Aorta (tissue), 5 donors: ENCODE data around the gene PMCH. TPM values are rescaled to one million over a fixed set of nuclear protein-coding genes. Genes with fewer than 3 reads are reported as not detected.
"Not testable (repeated sequence)": the region's sequence is repeated elsewhere in the genome, so short reads cannot be mapped to it uniquely, and the experiment has no call there.

Experiments used
- ATAC-seq: fragments of 200-7000 bp; cut with Tn5 transposase; one replicate; pipeline ENCODE4 v1.9.1; 2022; ENCODE audit warnings: moderate library complexity; ENCODE audit not compliant: low FRiP score
- DNase-seq, 2 donors: peaks; one replicate each; pipeline ENCODE4 v3.0.0-alpha.2; 2020
- H3K27ac ChIP-seq, 2 donors: one replicate each; pipeline ENCODE4 v1.5.1; 2013; ENCODE audit warnings: low read length in 2 of 2, mild to moderate bottlenecking in 2 of 2, moderate library complexity in 2 of 2, control low read depth in 1 of 2, inconsistent platforms in 1 of 2, low read depth in 1 of 2
- H3K27me3 ChIP-seq, 2 donors: one replicate each; pipeline ENCODE4 v1.6.1; 2013; ENCODE audit warnings: control low read depth in 1 of 2, low read length in 1 of 2, mild to moderate bottlenecking in 1 of 2, moderate library complexity in 1 of 2; ENCODE audit not compliant: insufficient read depth in 2 of 2, control insufficient read depth in 1 of 2
- H3K36me3 ChIP-seq, 2 donors: one replicate each; pipeline ENCODE4 v1.6.1; 2013; ENCODE audit warnings: control low read depth in 1 of 2, low read length in 1 of 2, mild to moderate bottlenecking in 1 of 2; ENCODE audit not compliant: insufficient read depth in 2 of 2, control insufficient read depth in 1 of 2
- H3K4me1 ChIP-seq, 2 donors: one replicate each; pipeline ENCODE4 v1.6.1; 2013; ENCODE audit warnings: low read length in 2 of 2, control low read depth in 1 of 2, mild to moderate bottlenecking in 1 of 2, moderate library complexity in 1 of 2; ENCODE audit not compliant: insufficient read depth in 2 of 2, control insufficient read depth in 1 of 2
- H3K4me3 ChIP-seq, 2 donors: one replicate each; pipeline ENCODE4 v1.5.1; 2013; ENCODE audit warnings: low read length in 2 of 2, control low read depth in 1 of 2, mild to moderate bottlenecking in 1 of 2
- H3K9me3 ChIP-seq: one replicate; pipeline ENCODE4 v1.6.1; 2013; ENCODE audit warnings: mild to moderate bottlenecking, low read length; ENCODE audit not compliant: control insufficient read depth
- WGBS, 2 donors: extraction: QIAGEN DNeasy Blood & Tissue Kit; methylation state at CpG; one replicate each; pipeline ENCODE4 v1.1.7; 2013; 5-methylcytosine and 5-hydroxymethylcytosine counted together
- intact Hi-C, 2 donors: fragments of 100-400 bp; cut with DNase I; formaldehyde crosslinking; loops; one replicate each; pipeline versions ENCODE4 v1.14.2 to v1.15.0; 2022
- long read RNA-seq, 2 donors: library from polyadenylated mRNA; unstranded; transcript quantifications; one replicate each; pipeline ENCODE4 v2.0.0, GENCODE V29; 2020 to 2021
- polyA plus RNA-seq, 2 donors: library from polyadenylated mRNA; stranded (reverse); fragments of 200-250 nt; gene quantifications; one replicate each; pipeline ENCODE4 v1.2.3, GENCODE V29; 2013
- total RNA-seq, 2 donors: library from RNA; stranded (reverse); fragmentation: NEBNext Ultra II Directional; extraction: Animal tissue kit (Norgen Biotek cat#: 25700); gene quantifications; one replicate each; pipeline ENCODE4 v1.2.1, GENCODE V29; 2021
- donor health status: healthy with polysubstance abuse.
- donor health status: Bipolar disorder and iron deficiency.
- donor health status: DM: no; HTN: no; CAD: no.
- donor health status: DM: no; HTN: no; CAD: no.
- donor health status: DM: yes; HTN: yes; CAD: no.

The PMCH gene, protein sequence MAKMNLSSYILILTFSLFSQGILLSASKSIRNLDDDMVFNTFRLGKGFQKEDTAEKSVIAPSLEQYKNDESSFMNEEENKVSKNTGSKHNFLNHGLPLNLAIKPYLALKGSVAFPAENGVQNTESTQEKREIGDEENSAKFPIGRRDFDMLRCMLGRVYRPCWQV
- total RNA-seq (not detected), polyA plus RNA-seq (not detected)
- long read RNA-seq, donor 1 = 0 reads
- long read RNA-seq, donor 2 = 0 reads

DNA sequence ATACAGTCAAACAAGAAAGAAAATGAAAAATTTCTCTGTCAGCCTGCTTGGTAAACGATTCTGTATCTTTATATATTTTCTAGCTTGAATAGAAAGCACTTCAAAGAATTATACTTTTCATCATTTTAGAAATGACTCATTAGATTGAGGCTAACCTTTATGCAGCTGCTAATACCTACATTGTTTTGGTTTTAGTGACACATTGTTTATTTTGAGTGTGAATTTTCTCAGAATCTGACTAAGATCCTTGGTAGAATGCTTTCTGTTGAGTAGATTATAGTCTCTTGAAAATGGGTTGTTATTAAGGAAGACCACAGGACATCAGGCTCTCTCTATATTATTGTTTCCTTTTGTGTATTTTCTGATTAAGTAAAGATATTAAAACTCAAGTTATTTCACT is at the start of gene PMCH:
PMCH (minus strand) TSS at position 45 of the 400 bp plus-strand sequence. CDS start 63 bp downstream, outside the sequence.
- no peaks in the 10 kb centered on the region for H3K27me3 ChIP-seq
- intact Hi-C loops = no loop called here
- ATAC-seq (no peak), DNase-seq (no peak)
- no peak within 1 kb of the TSS for H3K27ac ChIP-seq
- 63 to 68% methylated on average over 1 of the region's 1 CpG for WGBS, 2 donors
- no peak within 1 kb of the TSS for H3K4me3 ChIP-seq
- no peaks in the 10 kb centered on the region for H3K4me1 ChIP-seq
- H3K36me3 ChIP-seq = no peaks in the 10 kb centered on the region
- H3K9me3 ChIP-seq = no peaks in the 10 kb centered on the region

DNA sequence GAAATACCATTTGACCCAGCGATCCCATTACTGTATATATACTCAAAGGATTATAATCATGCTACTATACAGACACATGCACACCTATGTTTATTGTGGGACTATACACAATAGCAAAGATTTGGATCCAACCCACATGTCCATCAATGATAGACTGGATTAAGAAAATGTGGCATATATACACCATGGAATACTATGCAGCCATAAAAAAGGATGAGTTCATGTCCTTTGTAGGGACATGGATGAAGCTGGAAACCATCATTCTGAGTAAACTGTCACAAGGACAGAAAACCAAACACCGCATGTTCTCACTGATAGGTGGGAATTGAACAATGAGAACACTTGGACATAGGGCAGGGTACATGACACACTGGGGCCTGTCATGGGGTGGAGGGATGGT is 43.2 kb upstream of the PMCH start:
- DNase-seq, ATAC-seq, intact Hi-C loops, H3K27me3 ChIP-seq, H3K36me3 ChIP-seq, H3K27ac ChIP-seq, H3K4me3 ChIP-seq, H3K9me3 ChIP-seq, H3K4me1 ChIP-seq: not testable (repeated sequence)
- WGBS, 2 donors = 98% methylated on average over 2 of the region's 2 CpGs

DNA sequence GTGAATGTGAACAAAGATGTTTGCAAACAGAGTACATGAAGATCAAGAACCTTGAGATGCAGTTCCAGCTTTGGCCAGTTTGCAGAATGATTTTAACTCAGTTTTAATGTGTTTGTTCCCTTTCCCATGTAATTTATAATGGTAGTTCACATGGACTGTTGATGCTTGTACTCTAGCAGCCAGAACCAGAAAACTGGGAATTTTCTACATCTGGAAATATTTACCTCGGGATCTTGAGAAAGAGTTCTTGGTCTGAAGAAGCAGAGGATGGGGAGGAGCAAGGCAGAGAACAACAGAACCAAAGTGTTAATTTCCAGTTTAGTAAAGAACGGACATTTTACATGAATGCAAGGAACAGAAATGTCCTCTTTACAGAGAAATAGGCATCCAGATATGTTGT is 37.0 kb upstream of the PMCH start:
- 77 to 86% methylated on average over 2 of the region's 2 CpGs for WGBS, 2 donors
- intact Hi-C loops = no loop called here
- H3K4me3 ChIP-seq = no peak overlapping the region
- no peaks in the 10 kb centered on the region for H3K4me1 ChIP-seq
- H3K9me3 ChIP-seq = no peaks in the 10 kb centered on the region
- no peak for DNase-seq
- no peaks in the 10 kb centered on the region for H3K27me3 ChIP-seq
- ATAC-seq = no peak
- H3K36me3 ChIP-seq = no peaks in the 10 kb centered on the region
- no peak overlapping the region for H3K27ac ChIP-seq

DNA sequence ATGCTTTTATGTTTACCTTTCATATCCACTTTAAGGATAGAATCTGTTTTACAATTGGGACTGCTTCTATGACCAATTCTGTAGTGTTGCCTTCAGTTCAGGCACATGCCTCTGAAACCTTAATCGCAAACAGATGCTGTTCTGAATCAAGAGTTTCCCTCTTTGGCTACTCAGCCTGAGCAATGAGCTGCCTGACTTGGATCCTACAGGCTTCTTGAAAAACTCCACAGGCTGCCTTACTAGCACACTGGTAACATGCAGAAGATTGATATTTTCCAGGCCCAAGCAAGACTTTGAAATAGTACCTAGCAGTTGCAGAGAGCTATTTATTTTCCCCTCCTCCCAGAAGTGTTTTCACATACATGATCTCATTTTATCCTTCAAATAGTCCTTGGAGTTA is 34.8 kb upstream of the PMCH start:
- ATAC-seq = peak; percentile 70
- Histone ChIP-seq H3K4me3 (no peak overlapping the region), H3K27ac (no peak overlapping the region), H3K9me3 (no peaks in the 10 kb centered on the region), H3K27me3 (no peaks in the 10 kb centered on the region), H3K4me1 (no peaks in the 10 kb centered on the region), H3K36me3 (no peaks in the 10 kb centered on the region)
- WGBS, 2 donors = 13 to 16% methylated on average over 1 of the region's 1 CpG
- intact Hi-C loops = no loop called here
- no peak for DNase-seq

DNA sequence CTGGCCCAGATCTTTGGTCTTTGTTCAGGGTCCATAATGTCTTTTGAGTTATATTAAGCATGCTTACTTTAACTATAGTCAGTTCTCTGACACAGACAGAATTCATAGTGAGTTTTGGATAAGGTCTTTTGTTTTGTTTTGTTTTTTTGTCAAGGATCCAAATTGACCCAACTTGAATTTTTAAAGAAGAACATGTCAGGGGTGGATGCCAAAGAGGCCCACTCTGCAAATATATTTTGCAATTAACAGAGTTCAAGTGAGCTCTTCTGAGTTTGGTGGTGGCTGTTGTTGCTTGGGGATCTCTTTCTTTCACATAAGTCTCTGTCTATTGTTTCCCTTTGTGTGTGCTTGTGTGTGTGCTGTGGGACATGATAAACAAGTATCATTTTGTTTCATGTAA is 34.4 kb upstream of the PMCH start:
- H3K27me3 ChIP-seq = no peaks in the 10 kb centered on the region
- no peaks in the 10 kb centered on the region for H3K4me1 ChIP-seq
- DNase-seq (no peak), ATAC-seq (no peak)
- H3K27ac ChIP-seq = no peak overlapping the region
- H3K4me3 ChIP-seq = no peak overlapping the region
- intact Hi-C loops = no loop called here
- no peaks in the 10 kb centered on the region for H3K36me3 ChIP-seq
- no peaks in the 10 kb centered on the region for H3K9me3 ChIP-seq

DNA sequence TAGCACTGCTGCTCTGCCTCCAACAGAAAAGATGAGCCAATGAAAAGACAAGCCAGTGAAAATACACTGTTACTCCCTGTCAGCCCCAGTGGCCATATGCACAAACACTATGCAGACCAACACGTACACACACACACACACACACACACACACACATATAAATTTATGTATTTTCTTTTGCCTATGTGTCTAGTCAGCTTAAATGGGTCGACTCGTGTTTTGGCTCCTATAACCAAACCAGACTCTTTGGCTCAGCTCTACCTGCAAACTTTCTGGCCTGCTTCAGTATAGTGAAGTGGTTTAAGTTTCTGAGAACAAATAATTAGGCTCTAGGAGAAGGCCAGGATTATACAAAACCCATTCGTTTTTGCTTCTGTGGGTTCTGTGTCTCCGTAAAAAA is 30.3 kb upstream of the PMCH start:
- no peaks in the 10 kb centered on the region for H3K4me1 ChIP-seq
- no peaks in the 10 kb centered on the region for H3K36me3 ChIP-seq
- H3K4me3 ChIP-seq = no peak overlapping the region
- H3K27ac ChIP-seq = no peak overlapping the region
- H3K27me3 ChIP-seq = no peaks in the 10 kb centered on the region
- WGBS, 2 donors = 58 to 66% methylated on average over 5 of the region's 5 CpGs
- no peaks in the 10 kb centered on the region for H3K9me3 ChIP-seq
- intact Hi-C loops = no loop called here
- no peak for DNase-seq
- ATAC-seq = no peak

DNA sequence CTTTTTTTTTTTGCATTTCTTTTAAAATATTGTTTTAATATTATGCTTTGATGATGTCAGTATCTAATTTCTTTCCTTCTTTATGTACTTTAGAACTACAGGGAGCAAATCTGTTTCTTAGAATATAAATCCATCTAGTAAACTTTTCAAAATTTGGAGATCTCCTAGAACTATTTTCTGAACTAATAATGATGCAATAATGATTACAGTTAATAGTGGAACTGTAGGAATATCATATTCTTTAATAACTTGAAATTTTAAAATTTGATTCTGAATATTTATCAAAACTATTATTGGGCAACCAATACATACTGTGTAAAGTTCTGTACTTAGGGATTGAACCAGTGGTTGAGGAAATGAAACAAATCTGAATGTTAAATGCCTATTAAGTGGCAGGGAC is 23.1 kb upstream of the PMCH start:
- DNase-seq = no peak
- Histone ChIP-seq H3K9me3 (no peaks in the 10 kb centered on the region), H3K27ac (no peak overlapping the region), H3K4me3 (no peak overlapping the region), H3K36me3 (no peaks in the 10 kb centered on the region), H3K4me1 (no peaks in the 10 kb centered on the region), H3K27me3 (no peaks in the 10 kb centered on the region)
- intact Hi-C loops = no loop called here
- no peak for ATAC-seq

DNA sequence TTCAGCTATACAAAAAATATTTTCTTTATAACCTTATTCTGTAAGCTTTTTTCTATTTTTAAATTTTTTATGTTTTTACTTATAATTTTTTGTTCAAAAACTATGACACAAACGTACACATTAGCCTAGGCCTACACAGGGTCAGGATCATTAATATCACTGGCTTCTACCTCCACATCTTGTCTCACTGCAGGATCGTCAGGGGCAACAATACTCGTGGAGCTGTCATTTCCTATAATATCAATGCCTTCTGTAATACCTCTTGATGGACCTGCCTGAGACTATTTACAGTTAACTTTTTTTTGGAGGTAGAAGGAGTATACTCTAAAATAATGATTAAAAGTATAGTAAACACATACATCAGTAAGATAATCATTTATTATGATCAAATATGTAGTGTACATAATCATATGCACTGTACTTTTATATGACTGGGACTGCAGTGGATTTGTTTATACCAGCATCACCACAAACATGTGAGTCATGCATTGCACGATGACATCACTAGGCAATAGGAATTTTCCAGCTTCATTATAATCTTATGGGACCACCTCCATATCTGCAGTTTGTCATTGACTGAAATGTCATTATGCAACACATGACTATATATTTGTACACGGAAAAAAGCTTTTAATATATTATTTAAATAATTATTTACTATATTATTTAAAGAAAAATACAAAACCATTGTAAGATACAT is 18.5 kb upstream of the PMCH start:
- DNase-seq (no peak), ATAC-seq (no peak)
- Histone ChIP-seq H3K36me3 (no peaks in the 10 kb centered on the region), H3K27ac (no peak overlapping the region), H3K9me3 (no peaks in the 10 kb centered on the region), H3K27me3 (no peaks in the 10 kb centered on the region), H3K4me3 (no peak overlapping the region), H3K4me1 (no peaks in the 10 kb centered on the region)
- WGBS, 2 donors = 80 to 83% methylated on average over 5 of the region's 5 CpGs
- intact Hi-C loops = no loop called here

DNA sequence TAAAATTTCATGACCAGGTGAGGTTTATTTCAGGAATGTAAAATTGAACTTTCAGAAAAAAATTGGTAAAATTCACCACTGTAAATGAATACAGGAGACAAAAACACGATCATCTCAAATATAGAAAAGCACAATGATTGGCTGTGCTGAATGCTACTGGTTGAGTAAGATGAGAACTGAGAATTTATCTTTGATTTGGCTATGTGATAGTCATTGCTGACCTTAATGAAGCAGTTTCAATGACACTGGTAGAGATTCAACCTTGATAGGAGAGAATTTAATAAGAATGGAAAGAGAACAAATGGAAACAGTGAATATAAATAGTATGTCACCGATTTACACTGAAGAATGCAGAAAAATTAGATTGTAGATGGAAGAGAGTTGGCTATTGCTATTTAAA is 6.4 kb upstream of the PMCH start:
- Histone ChIP-seq H3K27ac (no peak overlapping the region), H3K9me3 (peaks cover 1% of the 10 kb centered on the region), H3K4me1 (no peaks in the 10 kb centered on the region), H3K36me3 (no peaks in the 10 kb centered on the region), H3K27me3 (no peaks in the 10 kb centered on the region), H3K4me3 (no peak overlapping the region)
- intact Hi-C loops = loop anchor here in 1 of 2 donors (10.0 kb wide), 1 partner anchor 291 kb away; no protein-coding TSS in a partner anchor
- ATAC-seq (no peak), DNase-seq (no peak)
- 86 to 92% methylated on average over 2 of the region's 2 CpGs for WGBS, 2 donors
